Measurements from ENCODE around the gene TIAM1.

DNA sequence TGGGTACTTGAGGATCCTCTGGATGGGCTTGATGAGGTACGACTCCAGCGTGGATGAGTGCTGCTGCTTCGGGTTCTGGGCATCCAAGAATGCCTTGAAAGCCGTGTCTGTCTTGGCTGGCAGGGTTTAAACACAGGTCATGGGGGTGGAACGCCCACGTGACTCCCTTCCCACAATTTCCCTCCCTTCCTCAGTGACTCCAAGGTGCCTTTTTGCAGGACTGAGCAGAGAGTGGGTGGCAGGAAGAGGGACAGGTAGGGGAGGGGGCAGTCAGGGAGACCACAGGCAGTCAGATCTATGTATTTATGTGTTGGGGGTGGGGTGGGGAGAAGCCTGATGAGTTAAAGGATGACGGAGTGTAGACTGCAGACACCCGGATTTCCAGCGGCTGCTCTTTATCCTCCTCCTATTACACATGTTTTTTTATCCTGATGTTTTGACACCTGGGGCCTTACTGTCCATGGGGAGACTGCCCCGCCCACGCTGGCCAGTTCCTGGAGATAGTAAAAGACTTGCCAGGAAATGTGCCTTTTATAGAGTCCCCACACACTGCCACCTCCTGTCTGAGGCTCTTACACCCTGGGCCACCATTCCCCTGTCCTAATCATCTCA lies 202.6 kb downstream of the TIAM1 start:
- TF ChIP-seq, protein P1, sequence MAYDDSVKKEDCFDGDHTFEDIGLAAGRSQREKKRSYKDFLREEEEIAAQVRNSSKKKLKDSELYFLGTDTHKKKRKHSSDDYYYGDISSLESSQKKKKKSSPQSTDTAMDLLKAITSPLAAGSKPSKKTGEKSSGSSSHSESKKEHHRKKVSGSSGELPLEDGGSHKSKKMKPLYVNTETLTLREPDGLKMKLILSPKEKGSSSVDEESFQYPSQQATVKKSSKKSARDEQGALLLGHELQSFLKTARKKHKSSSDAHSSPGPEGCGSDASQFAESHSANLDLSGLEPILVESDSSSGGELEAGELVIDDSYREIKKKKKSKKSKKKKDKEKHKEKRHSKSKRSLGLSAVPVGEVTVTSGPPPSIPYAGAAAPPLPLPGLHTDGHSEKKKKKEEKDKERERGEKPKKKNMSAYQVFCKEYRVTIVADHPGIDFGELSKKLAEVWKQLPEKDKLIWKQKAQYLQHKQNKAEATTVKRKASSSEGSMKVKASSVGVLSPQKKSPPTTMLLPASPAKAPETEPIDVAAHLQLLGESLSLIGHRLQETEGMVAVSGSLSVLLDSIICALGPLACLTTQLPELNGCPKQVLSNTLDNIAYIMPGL (CRISPR knock-in tag; IDR thresholded peaks at IDR 0.05; ENCODE audit: borderline replicate concordance) = no peak
- TF ChIP-seq, protein P2, sequence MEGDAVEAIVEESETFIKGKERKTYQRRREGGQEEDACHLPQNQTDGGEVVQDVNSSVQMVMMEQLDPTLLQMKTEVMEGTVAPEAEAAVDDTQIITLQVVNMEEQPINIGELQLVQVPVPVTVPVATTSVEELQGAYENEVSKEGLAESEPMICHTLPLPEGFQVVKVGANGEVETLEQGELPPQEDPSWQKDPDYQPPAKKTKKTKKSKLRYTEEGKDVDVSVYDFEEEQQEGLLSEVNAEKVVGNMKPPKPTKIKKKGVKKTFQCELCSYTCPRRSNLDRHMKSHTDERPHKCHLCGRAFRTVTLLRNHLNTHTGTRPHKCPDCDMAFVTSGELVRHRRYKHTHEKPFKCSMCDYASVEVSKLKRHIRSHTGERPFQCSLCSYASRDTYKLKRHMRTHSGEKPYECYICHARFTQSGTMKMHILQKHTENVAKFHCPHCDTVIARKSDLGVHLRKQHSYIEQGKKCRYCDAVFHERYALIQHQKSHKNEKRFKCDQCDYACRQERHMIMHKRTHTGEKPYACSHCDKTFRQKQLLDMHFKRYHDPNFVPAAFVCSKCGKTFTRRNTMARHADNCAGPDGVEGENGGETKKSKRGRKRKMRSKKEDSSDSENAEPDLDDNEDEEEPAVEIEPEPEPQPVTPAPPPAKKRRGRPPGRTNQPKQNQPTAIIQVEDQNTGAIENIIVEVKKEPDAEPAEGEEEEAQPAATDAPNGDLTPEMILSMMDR (IDR thresholded peaks at IDR 0.05) = no peak
- TF ChIP-seq NR3C1 (IDR thresholded peaks at IDR 0.05) (no peak), MYC (IDR thresholded peaks at IDR 0.05; ENCODE audit: borderline replicate concordance, low read length) (no peak), POLR2A (IDR thresholded peaks at IDR 0.05; ENCODE audit: low read length) (no peak), CHD2 (IDR thresholded peaks at IDR 0.05; ENCODE audit: low read length, partially characterized antibody) (no peak), JUNB (IDR thresholded peaks at IDR 0.05) (no peak), HDAC2 (IDR thresholded peaks at IDR 0.05) (no peak), RAD21 (conservative IDR thresholded peaks at IDR 0.05 in 1 of 2, IDR thresholded peaks at IDR 0.05 in 1 of 2) (no peak), CEBPB (IDR thresholded peaks at IDR 0.05) (no peak)
- TF ChIP-seq, protein P3, sequence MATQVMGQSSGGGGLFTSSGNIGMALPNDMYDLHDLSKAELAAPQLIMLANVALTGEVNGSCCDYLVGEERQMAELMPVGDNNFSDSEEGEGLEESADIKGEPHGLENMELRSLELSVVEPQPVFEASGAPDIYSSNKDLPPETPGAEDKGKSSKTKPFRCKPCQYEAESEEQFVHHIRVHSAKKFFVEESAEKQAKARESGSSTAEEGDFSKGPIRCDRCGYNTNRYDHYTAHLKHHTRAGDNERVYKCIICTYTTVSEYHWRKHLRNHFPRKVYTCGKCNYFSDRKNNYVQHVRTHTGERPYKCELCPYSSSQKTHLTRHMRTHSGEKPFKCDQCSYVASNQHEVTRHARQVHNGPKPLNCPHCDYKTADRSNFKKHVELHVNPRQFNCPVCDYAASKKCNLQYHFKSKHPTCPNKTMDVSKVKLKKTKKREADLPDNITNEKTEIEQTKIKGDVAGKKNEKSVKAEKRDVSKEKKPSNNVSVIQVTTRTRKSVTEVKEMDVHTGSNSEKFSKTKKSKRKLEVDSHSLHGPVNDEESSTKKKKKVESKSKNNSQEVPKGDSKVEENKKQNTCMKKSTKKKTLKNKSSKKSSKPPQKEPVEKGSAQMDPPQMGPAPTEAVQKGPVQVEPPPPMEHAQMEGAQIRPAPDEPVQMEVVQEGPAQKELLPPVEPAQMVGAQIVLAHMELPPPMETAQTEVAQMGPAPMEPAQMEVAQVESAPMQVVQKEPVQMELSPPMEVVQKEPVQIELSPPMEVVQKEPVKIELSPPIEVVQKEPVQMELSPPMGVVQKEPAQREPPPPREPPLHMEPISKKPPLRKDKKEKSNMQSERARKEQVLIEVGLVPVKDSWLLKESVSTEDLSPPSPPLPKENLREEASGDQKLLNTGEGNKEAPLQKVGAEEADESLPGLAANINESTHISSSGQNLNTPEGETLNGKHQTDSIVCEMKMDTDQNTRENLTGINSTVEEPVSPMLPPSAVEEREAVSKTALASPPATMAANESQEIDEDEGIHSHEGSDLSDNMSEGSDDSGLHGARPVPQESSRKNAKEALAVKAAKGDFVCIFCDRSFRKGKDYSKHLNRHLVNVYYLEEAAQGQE (IDR thresholded peaks at IDR 0.05) = no peak
- TF ChIP-seq, protein P4, sequence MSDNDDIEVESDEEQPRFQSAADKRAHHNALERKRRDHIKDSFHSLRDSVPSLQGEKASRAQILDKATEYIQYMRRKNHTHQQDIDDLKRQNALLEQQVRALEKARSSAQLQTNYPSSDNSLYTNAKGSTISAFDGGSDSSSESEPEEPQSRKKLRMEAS (IDR thresholded peaks at IDR 0.05) = no peak
